ENCODE results near the gene SLC35F2.

GRCh38 chr11:107816028-107816427 lies 42.6 kb downstream of the SLC35F2 start:
- no peak for TF ChIP-seq CTCF (IDR thresholded peaks at IDR 0.05)
- TF ChIP-seq POLR2A (IDR thresholded peaks at IDR 0.05): no peak
